Naive thymus-derived CD8-positive, alpha-beta T cell (primary cell): ENCODE measurements around the gene ANXA11. TPM values are rescaled to one million over a fixed set of nuclear protein-coding genes. Genes with fewer than 3 reads are reported as not detected.
A peak's percentile ranks its signal among the peaks of the same experiment; 100 is the strongest.

Source experiments
- ATAC-seq, 2 donors: fragments of 150-1000 bp; cut with Tn5 transposase in 1 of 2; sonication (Bioruptor Pico), chemical (Tn5 transposase) in 1 of 2; 1 replicate in 1 of 2; 2 replicates in 1 of 2; pipeline ENCODE4 v1.10.0; 2021; ENCODE audit warnings: mild to moderate bottlenecking in 2 of 2, moderate library complexity in 2 of 2
- POLR2A ChIA-PET: fragments of 350-600 bp; sonication (Branson Sonifier 250); formaldehyde crosslinking; loops from one replicate; lab custom pipeline; 2021; ENCODE audit warnings: antibody characterized with exemption; lab: Charles Lee
- DNase-seq, 10 donors: peaks; one replicate each; pipeline versions ENCODE4 v3.0.0 to v3.0.0-alpha.2; 2020 to 2022
- H3K27ac Mint-ChIP-seq, 10 donors: one replicate each; pipeline ENCODE4 v1.8.0; 2020 to 2022; ENCODE audit warnings: mild to moderate bottlenecking in 10 of 10, mixed read lengths in 10 of 10, moderate library complexity in 4 of 10, inconsistent platforms in 1 of 10
- H3K27me3 Mint-ChIP-seq, 5 donors: one replicate each; pipeline ENCODE4 v1.8.0; 2021 to 2022; ENCODE audit warnings: mixed read lengths in 5 of 5
- H3K36me3 Mint-ChIP-seq, 3 donors: one replicate each; pipeline ENCODE4 v1.8.0; 2020 to 2022; ENCODE audit warnings: mixed read lengths in 3 of 3, mild to moderate bottlenecking in 2 of 3, inconsistent platforms in 1 of 3
- H3K4me1 Mint-ChIP-seq, 4 donors: one replicate each; pipeline ENCODE4 v1.8.0; 2021 to 2022; ENCODE audit warnings: mixed read lengths in 4 of 4
- H3K4me3 Mint-ChIP-seq, 10 donors: one replicate each; pipeline ENCODE4 v1.8.0; 2020 to 2022; ENCODE audit warnings: mild to moderate bottlenecking in 10 of 10, mixed read lengths in 10 of 10, moderate library complexity in 6 of 10, inconsistent platforms in 1 of 10
- H3K9me3 Mint-ChIP-seq, 9 donors: one replicate each; pipeline ENCODE4 v1.8.0; 2020 to 2022; ENCODE audit warnings: mixed read lengths in 9 of 9, mild to moderate bottlenecking in 3 of 9, inconsistent platforms in 1 of 9, moderate library complexity in 1 of 9
- polyA plus RNA-seq, 3 donors: library from polyadenylated mRNA; unstranded; fragments of 300-500 nt; fragmentation: Illumina TruSeq; gene quantifications; one replicate each; pipeline ENCODE4 v1.2.3, GENCODE V29; 2021
- total RNA-seq, 8 experiments: library from RNA in 2 of 8; stranded (reverse) in 2 of 8; gene quantifications; one replicate each; pipeline ENCODE4 v1.2.3 and lab custom pipeline; 2021 to 2026

ANXA11 gene
- total and polyA plus RNA-seq, 5 experiments from 2014 or later: 199 to 294 (median 225) TPM

DNA sequence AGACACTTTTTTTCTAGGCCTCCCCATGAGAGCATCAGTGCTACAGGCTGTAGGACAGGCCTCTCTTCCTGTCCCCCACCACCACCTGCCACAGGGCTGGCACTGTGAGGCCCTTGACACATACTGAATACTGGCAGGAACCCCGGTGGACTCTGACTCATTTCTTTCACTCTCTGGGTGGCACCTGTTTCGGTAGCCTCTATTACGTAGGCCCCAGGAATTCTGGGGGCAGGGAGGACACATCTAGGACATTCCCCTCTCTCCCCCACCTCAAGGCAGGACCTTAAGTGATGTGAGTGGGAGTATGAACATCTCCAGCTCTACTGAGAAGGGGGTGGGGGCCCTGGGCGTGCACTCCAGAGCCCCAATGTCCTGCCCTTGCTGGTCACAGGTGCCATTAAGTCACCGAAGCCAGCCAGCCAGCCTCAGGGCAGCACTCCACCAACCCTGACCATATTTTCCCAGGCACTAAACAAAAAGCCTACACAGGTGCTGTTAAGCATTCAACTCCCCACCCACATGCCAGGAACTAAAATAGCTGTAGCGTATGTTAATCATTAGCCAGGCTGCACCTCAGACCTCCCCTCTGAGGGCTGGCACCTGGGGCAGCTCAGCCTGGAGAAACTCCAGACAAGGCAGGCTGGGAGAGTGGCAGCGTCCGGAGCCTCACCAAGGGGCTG, 8.9 kb downstream of the ANXA11 start:
- Mint-ChIP-seq H3K36me3 (peaks cover 3 to 40% (median 12%) of the 10 kb centered on the region in 3 donors), H3K27me3 (no peaks in the 10 kb centered on the region), H3K4me1 (peaks cover 52 to 97% (median 91%) of the 10 kb centered on the region in 4 donors), H3K4me3 (peak overlapping the region; percentile 38 to 78 (median 68)), H3K9me3 (no peaks in the 10 kb centered on the region), H3K27ac (peak overlapping the region; percentile 86 to 97 (median 90))
- DNase-seq (peak in 8 of 10 donors; percentile 29 to 78 (median 38)), ATAC-seq (peak; percentile 85 to 87)
- POLR2A ChIA-PET: interaction anchor here (0.6 to 4.1 kb wide), 3 partner anchors 7 to 50 kb away, joined by 4 to 44 read pairs (median 31); partner anchors contain the start of gene ANXA11

DNA sequence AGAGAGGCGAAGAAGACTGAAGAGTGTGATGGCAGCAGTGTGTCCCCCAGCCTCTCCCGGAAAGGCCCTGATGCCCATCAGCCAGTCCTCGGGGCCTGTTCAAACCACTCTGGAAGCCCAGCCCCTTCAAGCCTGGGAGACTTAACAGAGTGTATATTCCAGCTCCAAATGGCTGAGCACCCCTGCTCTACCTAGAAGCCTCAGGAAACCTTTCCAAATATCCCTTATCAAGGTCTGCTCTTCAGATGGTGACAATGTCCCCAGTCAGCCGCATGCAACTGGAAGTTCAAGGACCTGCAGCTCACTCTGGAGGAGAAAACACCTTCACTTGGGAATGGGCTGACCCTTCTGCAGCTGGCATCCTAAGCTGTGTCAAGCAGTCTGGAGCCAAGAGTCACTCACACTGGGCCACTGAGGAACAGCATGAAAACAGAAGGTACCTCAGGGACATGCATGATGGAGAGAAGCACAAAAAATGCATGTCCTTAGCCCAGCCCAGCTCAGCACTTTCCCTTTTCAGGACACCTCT, 10.2 kb downstream of the ANXA11 start:
- peaks cover 46 to 88% (median 83%) of the 10 kb centered on the region in 4 donors for H3K4me1 Mint-ChIP-seq
- peak overlapping the region in 4 of 10 donors; percentile 42 to 78 (median 71) for H3K4me3 Mint-ChIP-seq
- peak overlapping the region; percentile 47 to 97 (median 90) for H3K27ac Mint-ChIP-seq
- DNase-seq (no peak), ATAC-seq (no peak)
- POLR2A ChIA-PET: interaction anchor here (1.0 to 4.1 kb wide), 2 partner anchors 9 to 13 kb away, joined by 3 to 31 read pairs; partner anchors contain the start of gene ANXA11
- H3K9me3 Mint-ChIP-seq: no peaks in the 10 kb centered on the region
- no peaks in the 10 kb centered on the region for H3K27me3 Mint-ChIP-seq
- peaks cover 3 to 28% (median 12%) of the 10 kb centered on the region in 3 donors for H3K36me3 Mint-ChIP-seq

GRCh38 chr10:80194373-80195045, 10.8 kb downstream of the ANXA11 start:
- H3K27ac Mint-ChIP-seq: peak overlapping the region in 9 of 10 donors; percentile 34 to 97 (median 78)
- POLR2A ChIA-PET: interaction anchor here (1.0 to 4.1 kb wide), 2 partner anchors 9 to 14 kb away, joined by 3 to 31 read pairs; partner anchors contain the start of gene ANXA11
- no peaks in the 10 kb centered on the region for H3K27me3 Mint-ChIP-seq
- no peak for DNase-seq
- H3K4me1 Mint-ChIP-seq: peaks cover 46 to 89% (median 83%) of the 10 kb centered on the region in 4 donors
- peaks cover 3 to 25% (median 12%) of the 10 kb centered on the region in 3 donors for H3K36me3 Mint-ChIP-seq
- H3K9me3 Mint-ChIP-seq: no peaks in the 10 kb centered on the region
- H3K4me3 Mint-ChIP-seq: peak overlapping the region in 1 of 10 donors; percentile 62
- ATAC-seq: no peak

GRCh38 chr10:80192553-80192952, 12.8 kb downstream of the ANXA11 start:
- peak overlapping the region in 5 of 10 donors; percentile 16 to 46 (median 44) for H3K4me3 Mint-ChIP-seq
- H3K9me3 Mint-ChIP-seq: no peaks in the 10 kb centered on the region
- H3K36me3 Mint-ChIP-seq: peaks cover 3 to 23% (median 12%) of the 10 kb centered on the region in 3 donors
- no peak for ATAC-seq
- POLR2A ChIA-PET: interaction anchor here (10.4 kb wide), 1 partner anchor 10 kb away, joined by 232 read pairs; the partner anchor contains the start of gene ANXA11
- H3K4me1 Mint-ChIP-seq: peaks cover 50 to 90% (median 86%) of the 10 kb centered on the region in 4 donors
- no peak for DNase-seq
- H3K27ac Mint-ChIP-seq: peak overlapping the region; percentile 79 to 96 (median 92)
- H3K27me3 Mint-ChIP-seq: no peaks in the 10 kb centered on the region

DNA sequence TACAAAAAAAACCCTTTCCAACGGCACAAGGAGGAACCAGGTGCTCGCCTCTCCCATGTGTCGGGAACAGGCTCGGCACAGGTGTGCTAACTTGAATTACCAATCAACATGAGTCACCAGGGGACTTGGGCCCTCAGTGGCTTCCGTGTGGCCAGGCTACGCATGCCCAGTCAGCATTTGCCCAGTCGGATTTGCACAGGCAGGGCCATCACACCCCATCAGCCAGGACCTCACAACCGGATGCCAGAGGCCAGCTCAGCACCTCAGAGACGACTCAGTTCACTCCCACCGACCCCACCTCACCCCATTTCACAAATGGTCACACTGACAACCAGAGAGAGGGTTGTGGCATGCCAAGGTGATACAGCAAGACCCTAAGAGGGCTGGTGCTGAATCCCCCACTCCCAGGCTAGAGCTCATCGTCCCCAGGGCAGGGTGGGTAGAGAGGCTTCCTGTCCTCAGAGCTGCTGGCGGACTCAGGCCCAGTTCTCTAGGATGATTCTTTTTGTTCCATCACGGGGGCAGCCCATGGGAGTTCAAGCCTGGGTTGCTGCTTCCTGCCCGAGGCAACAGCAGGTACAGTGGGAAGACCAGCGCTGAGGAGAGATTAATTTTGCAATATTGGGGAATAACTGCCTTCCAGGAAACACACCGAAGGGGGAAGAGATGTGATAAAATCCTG, 13.6 kb downstream of the ANXA11 start:
- Mint-ChIP-seq H3K27ac (peak overlapping the region; percentile 79 to 96 (median 92)), H3K4me1 (peaks cover 48 to 90% (median 86%) of the 10 kb centered on the region in 4 donors), H3K36me3 (peaks cover 3 to 23% (median 12%) of the 10 kb centered on the region in 3 donors), H3K27me3 (no peaks in the 10 kb centered on the region), H3K9me3 (no peaks in the 10 kb centered on the region), H3K4me3 (peak overlapping the region; percentile 42 to 72 (median 62))
- POLR2A ChIA-PET: interaction anchor here (10.4 kb wide), 1 partner anchor 11 kb away, joined by 232 read pairs; the partner anchor contains the start of gene ANXA11
- ATAC-seq: no peak
- DNase-seq: peak in 1 of 10 donors; percentile 34

GRCh38 chr10:80188713-80189112, 16.6 kb downstream of the ANXA11 start:
- Mint-ChIP-seq H3K27me3 (no peaks in the 10 kb centered on the region), H3K36me3 (peaks cover 0 to 11% (median 5%) of the 10 kb centered on the region in 3 donors), H3K4me1 (peaks cover 43 to 90% (median 85%) of the 10 kb centered on the region in 4 donors), H3K4me3 (peak overlapping the region; percentile 31 to 81 (median 74)), H3K27ac (peak overlapping the region; percentile 93 to 98 (median 96)), H3K9me3 (no peaks in the 10 kb centered on the region)
- DNase-seq (no peak), ATAC-seq (no peak)
- POLR2A ChIA-PET: interaction anchor here (0.8 to 10.4 kb wide), 6 partner anchors 9 to 110 kb away, joined by 3 to 232 read pairs (median 22); partner anchors contain the start of genes ANXA11 and TMEM254

GRCh38 chr10:80187465-80188409, 17.6 kb downstream of the ANXA11 start:
- ATAC-seq (peak; percentile 91 to 93), DNase-seq (peak; percentile 66 to 97 (median 87))
- H3K27ac Mint-ChIP-seq: peak overlapping the region; percentile 93 to 98 (median 96)
- H3K4me3 Mint-ChIP-seq: peak overlapping the region; percentile 68 to 92 (median 78)
- POLR2A ChIA-PET: interaction anchor here (0.6 to 10.4 kb wide), 18 partner anchors 9 to 1194 kb away, joined by 3 to 232 read pairs (median 4); partner anchors contain the start of gene ANXA11
- H3K4me1 Mint-ChIP-seq: peaks cover 46 to 92% (median 89%) of the 10 kb centered on the region in 4 donors
- no peaks in the 10 kb centered on the region for H3K9me3 Mint-ChIP-seq
- no peaks in the 10 kb centered on the region for H3K27me3 Mint-ChIP-seq
- H3K36me3 Mint-ChIP-seq: peaks cover 0 to 13% (median 5%) of the 10 kb centered on the region in 3 donors

- H3K36me3 Mint-ChIP-seq: peaks cover 0 to 12% (median under 1%) of the 10 kb centered on the region in 3 donors
- peaks cover 45 to 92% (median 87%) of the 10 kb centered on the region in 4 donors for H3K4me1 Mint-ChIP-seq
- H3K27ac Mint-ChIP-seq: peak overlapping the region; percentile 93 to 98 (median 96)
- H3K27me3 Mint-ChIP-seq: no peaks in the 10 kb centered on the region
- H3K9me3 Mint-ChIP-seq: no peaks in the 10 kb centered on the region
- peak overlapping the region; percentile 68 to 92 (median 78) for H3K4me3 Mint-ChIP-seq
- ATAC-seq (no peak), DNase-seq (no peak)
- POLR2A ChIA-PET: interaction anchor here (0.6 to 10.4 kb wide), 14 partner anchors 8 to 1193 kb away, joined by 3 to 232 read pairs (median 4); partner anchors contain the start of gene ANXA11
Measured at GRCh38 chr10:80187060-80187459, 18.3 kb downstream of the ANXA11 start.

GRCh38 chr10:80186364-80187012, 18.8 kb downstream of the ANXA11 start:
- H3K4me3 Mint-ChIP-seq: peak overlapping the region in 9 of 10 donors; percentile 68 to 92 (median 79)
- H3K27me3 Mint-ChIP-seq: no peaks in the 10 kb centered on the region
- peaks cover 0 to 15% (median 0%) of the 10 kb centered on the region in 3 donors for H3K36me3 Mint-ChIP-seq
- peaks cover 46 to 92% (median 87%) of the 10 kb centered on the region in 4 donors for H3K4me1 Mint-ChIP-seq
- DNase-seq: peak in 6 of 10 donors; percentile 16 to 63 (median 33)
- peak overlapping the region; percentile 77 to 98 (median 96) for H3K27ac Mint-ChIP-seq
- POLR2A ChIA-PET: interaction anchor here (0.6 to 10.4 kb wide), 11 partner anchors 7 to 1193 kb away, joined by 3 to 232 read pairs (median 8); partner anchors contain the start of gene ANXA11
- no peak for ATAC-seq
- no peaks in the 10 kb centered on the region for H3K9me3 Mint-ChIP-seq
